Loucy (cell line): ENCODE data around the gene SLC33A1.

Experiments
- H2AFZ ChIP-seq: fragments of 200-600 bp; sonication (generic); 2 replicates; pipeline ENCODE4 v1.6.0; 2016; ENCODE audit warnings: antibody characterized with exemption, mild to moderate bottlenecking, low read length, moderate library complexity
- H3F3A ChIP-seq: fragments of 200-600 bp; 2 replicates; pipeline ENCODE4 v1.6.0; 2016; ENCODE audit warnings: antibody characterized with exemption, low read depth, mild to moderate bottlenecking
- H3K27me3 ChIP-seq: fragments of 200-600 bp; sonication (generic); 2 replicates; pipeline ENCODE4 v1.6.1; 2014; ENCODE audit warnings: low read length, mild to moderate bottlenecking; ENCODE audit not compliant: insufficient read depth, poor library complexity, severe bottlenecking
- H3K36me3 ChIP-seq: fragments of 200-600 bp; sonication (generic); 2 replicates; pipeline ENCODE4 v1.6.1; 2016; ENCODE audit warnings: low read length; ENCODE audit not compliant: insufficient read depth
- H3K4me1 ChIP-seq: fragments of 200-600 bp; sonication (generic); 2 replicates; pipeline ENCODE4 v1.5.1; 2014; ENCODE audit warnings: low read length, mild to moderate bottlenecking; ENCODE audit not compliant: insufficient read depth, poor library complexity, severe bottlenecking
- H3K4me2 ChIP-seq: fragments of 200-600 bp; sonication (generic); 2 replicates; pipeline ENCODE4 v1.6.0; 2014; ENCODE audit warnings: antibody characterized with exemption, low read length, low read depth, mild to moderate bottlenecking; ENCODE audit not compliant: poor library complexity, severe bottlenecking
- H3K4me3 ChIP-seq: fragments of 200-600 bp; sonication (generic); 2 replicates; pipeline ENCODE4 v1.5.1; 2014; ENCODE audit warnings: low read length, mild to moderate bottlenecking, mixed read lengths; ENCODE audit not compliant: poor library complexity, severe bottlenecking
- H3K79me2 ChIP-seq: fragments of 200-600 bp; sonication (generic); 2 replicates; pipeline ENCODE4 v1.6.1; 2014; ENCODE audit warnings: low read length; ENCODE audit not compliant: insufficient read depth
- H3K9ac ChIP-seq: fragments of 200-600 bp; sonication (generic); 2 replicates; pipeline ENCODE4 v1.6.0; 2014; ENCODE audit warnings: mild to moderate bottlenecking, low read depth, low read length, moderate library complexity; ENCODE audit not compliant: poor library complexity, severe bottlenecking
- H3K9me2 ChIP-seq: fragments of 200-600 bp; sonication (generic); replicated peaks from 2 replicates; pipeline ENCODE4 v1.6.1; 2016; ENCODE audit warnings: low read depth, low read length, mixed read lengths
- H3K9me3 ChIP-seq: fragments of 200-600 bp; sonication (generic); 2 replicates; pipeline ENCODE4 v1.6.1; 2014; ENCODE audit warnings: mild to moderate bottlenecking, antibody characterized with exemption, low read length, low read depth; ENCODE audit not compliant: insufficient read depth
- H4K20me1 ChIP-seq: fragments of 200-600 bp; sonication (generic); 2 replicates; pipeline ENCODE4 v1.6.0; 2014; ENCODE audit warnings: antibody characterized with exemption, low read length, mild to moderate bottlenecking; ENCODE audit not compliant: insufficient read depth, poor library complexity, severe bottlenecking
- EZH2phosphoT487 ChIP-seq: fragments of 200-600 bp; IDR thresholded peaks from 2 replicates; pipeline ENCODE4 v1.6.1; 2018; ENCODE audit warnings: antibody characterized with exemption, mild to moderate bottlenecking, moderate library complexity, borderline replicate concordance
- TF ChIP-seq, protein P1 (sequence below): fragments of 200-600 bp; sonication (generic); conservative IDR thresholded peaks from 2 replicates; pipeline ENCODE4 v1.5.1; 2014; ENCODE audit warnings: mild to moderate bottlenecking, antibody characterized with exemption, low read length

Gene SLC33A1

GRCh38 chr3:155805204-155805801 lies 48.9 kb downstream of the SLC33A1 start:
- peak overlapping the region; percentile 88 for H3K4me2 ChIP-seq
- H3K9me3 ChIP-seq, result no peaks in the 10 kb centered on the region
- TF ChIP-seq, protein P1, sequence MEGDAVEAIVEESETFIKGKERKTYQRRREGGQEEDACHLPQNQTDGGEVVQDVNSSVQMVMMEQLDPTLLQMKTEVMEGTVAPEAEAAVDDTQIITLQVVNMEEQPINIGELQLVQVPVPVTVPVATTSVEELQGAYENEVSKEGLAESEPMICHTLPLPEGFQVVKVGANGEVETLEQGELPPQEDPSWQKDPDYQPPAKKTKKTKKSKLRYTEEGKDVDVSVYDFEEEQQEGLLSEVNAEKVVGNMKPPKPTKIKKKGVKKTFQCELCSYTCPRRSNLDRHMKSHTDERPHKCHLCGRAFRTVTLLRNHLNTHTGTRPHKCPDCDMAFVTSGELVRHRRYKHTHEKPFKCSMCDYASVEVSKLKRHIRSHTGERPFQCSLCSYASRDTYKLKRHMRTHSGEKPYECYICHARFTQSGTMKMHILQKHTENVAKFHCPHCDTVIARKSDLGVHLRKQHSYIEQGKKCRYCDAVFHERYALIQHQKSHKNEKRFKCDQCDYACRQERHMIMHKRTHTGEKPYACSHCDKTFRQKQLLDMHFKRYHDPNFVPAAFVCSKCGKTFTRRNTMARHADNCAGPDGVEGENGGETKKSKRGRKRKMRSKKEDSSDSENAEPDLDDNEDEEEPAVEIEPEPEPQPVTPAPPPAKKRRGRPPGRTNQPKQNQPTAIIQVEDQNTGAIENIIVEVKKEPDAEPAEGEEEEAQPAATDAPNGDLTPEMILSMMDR, result no peak
- TF ChIP-seq EZH2phosphoT487, result no peak
- H3K4me1 ChIP-seq, result peaks cover 17% of the 10 kb centered on the region
- no peaks in the 10 kb centered on the region for H3K27me3 ChIP-seq
- H3K9ac ChIP-seq, result peak overlapping the region; percentile 97
- H3F3A ChIP-seq, result no peaks in the 10 kb centered on the region
- H3K36me3 ChIP-seq, result no peaks in the 10 kb centered on the region
- H3K4me3 ChIP-seq, result peak overlapping the region; percentile 99
- no peaks in the 10 kb centered on the region for H4K20me1 ChIP-seq
- H2AFZ ChIP-seq, result peak overlapping the region; percentile 100
- no peaks in the 10 kb centered on the region for H3K9me2 ChIP-seq
- H3K79me2 ChIP-seq, result no peaks in the 10 kb centered on the region

GRCh38 chr3:155804323-155804722 lies 49.9 kb downstream of the SLC33A1 start:
- H3K9me3 ChIP-seq, result no peaks in the 10 kb centered on the region
- H3K4me3 ChIP-seq, result peak overlapping the region; percentile 99
- no peaks in the 10 kb centered on the region for H3K79me2 ChIP-seq
- peak overlapping the region; percentile 88 for H3K4me2 ChIP-seq
- no peaks in the 10 kb centered on the region for H4K20me1 ChIP-seq
- no peaks in the 10 kb centered on the region for H3K36me3 ChIP-seq
- TF ChIP-seq, protein P1, result no peak
- TF ChIP-seq EZH2phosphoT487, result no peak
- H3K9me2 ChIP-seq, result no peaks in the 10 kb centered on the region
- H2AFZ ChIP-seq, result no peak overlapping the region
- peaks cover 17% of the 10 kb centered on the region for H3K4me1 ChIP-seq
- H3K9ac ChIP-seq, result no peak overlapping the region
- no peaks in the 10 kb centered on the region for H3K27me3 ChIP-seq
- no peaks in the 10 kb centered on the region for H3F3A ChIP-seq

GRCh38 chr3:155792532-155792931 lies 61.7 kb downstream of the SLC33A1 start:
- no peaks in the 10 kb centered on the region for H4K20me1 ChIP-seq
- TF ChIP-seq EZH2phosphoT487, result no peak
- TF ChIP-seq, protein P1, result no peak

More at GRCh38 chr3:155792532-155792931, 61.7 kb downstream of the SLC33A1 start:
- no peak overlapping the region for H3K4me3 ChIP-seq
- no peaks in the 10 kb centered on the region for H3K36me3 ChIP-seq
- H3F3A ChIP-seq, result no peaks in the 10 kb centered on the region
- no peaks in the 10 kb centered on the region for H3K9me2 ChIP-seq
- H3K4me2 ChIP-seq, result no peak overlapping the region
- no peaks in the 10 kb centered on the region; the same call in 1 of the 2 replicates for H3K9me3 ChIP-seq
- no peaks in the 10 kb centered on the region for H3K79me2 ChIP-seq
- no peak overlapping the region for H2AFZ ChIP-seq
- H3K4me1 ChIP-seq, result peaks cover 8% of the 10 kb centered on the region
- no peak overlapping the region for H3K9ac ChIP-seq
- H3K27me3 ChIP-seq, result no peaks in the 10 kb centered on the region
